Activated CD8-positive, alpha-beta T cell treated with anti-CD3 and anti-CD28 coated beads, Interleukin-2, amount 10 ng/mL, durations not matched to agents 7 days and 5 days (primary cell): Measurements from ENCODE around the gene TRAPPC6A. TPM values are rescaled to one million over a fixed set of nuclear protein-coding genes. Genes with fewer than 3 reads are reported as not detected.

Source experiments
- ATAC-seq: fragments of 150-1000 bp; cut with Tn5 transposase; one replicate; pipeline ENCODE4 v1.10.0; 2021; ENCODE audit warnings: moderate library complexity
- CTCF ChIA-PET: fragments of 350-600 bp; sonication (Branson Sonifier 250); formaldehyde crosslinking; loops from one replicate; lab custom pipeline; 2021; ENCODE audit warnings: antibody characterized with exemption; lab: Charles Lee
- POLR2A ChIA-PET: fragments of 350-600 bp; sonication (Branson Sonifier 250); formaldehyde crosslinking; loops from one replicate; lab custom pipeline; 2021; ENCODE audit warnings: antibody characterized with exemption; lab: Charles Lee
- DNase-seq: peaks from one replicate; pipeline ENCODE4 v3.0.0-alpha.2; 2020
- H3K27ac Mint-ChIP-seq: one replicate; pipeline ENCODE4 v1.8.0; 2021; ENCODE audit warnings: mild to moderate bottlenecking, mixed read lengths
- H3K27me3 Mint-ChIP-seq: one replicate; pipeline ENCODE4 v1.8.0; 2021; ENCODE audit warnings: low read depth, mixed read lengths
- H3K36me3 Mint-ChIP-seq: one replicate; pipeline ENCODE4 v1.8.0; 2021; ENCODE audit warnings: low read depth, mixed read lengths
- H3K4me1 Mint-ChIP-seq: one replicate; pipeline ENCODE4 v1.8.0; 2021; ENCODE audit warnings: low read depth, mixed read lengths
- H3K4me3 Mint-ChIP-seq: one replicate; pipeline ENCODE4 v1.8.0; 2021; ENCODE audit warnings: mild to moderate bottlenecking, mixed read lengths
- H3K9me3 Mint-ChIP-seq: one replicate; pipeline ENCODE4 v1.8.0; 2022; ENCODE audit warnings: mixed read lengths; ENCODE audit not compliant: insufficient read depth
- total RNA-seq, 2 experiments: library from RNA; stranded (reverse); gene quantifications; one replicate each; pipeline ENCODE4 v1.2.3, GENCODE V29; 2021

Gene TRAPPC6A
- total RNA-seq, 2 experiments from 2014 or later = 54.0 to 55.5 TPM

- H3K4me3 Mint-ChIP-seq = no peak within 1 kb of the TSS
- no peak within 1 kb of the TSS for H3K27ac Mint-ChIP-seq
- H3K36me3 Mint-ChIP-seq = no peaks in the 10 kb centered on the region
- DNase-seq (no peak), ATAC-seq (no peak)
- CTCF ChIA-PET = interaction anchor here (1.3 kb wide), 1 partner anchor 26 kb away, joined by 3 read pairs; no protein-coding TSS in a partner anchor
- peaks cover 12% of the 10 kb centered on the region for H3K27me3 Mint-ChIP-seq
- POLR2A ChIA-PET = interaction anchor here (2.4 kb wide), 1 partner anchor 18 kb away, joined by 11 read pairs; the partner anchor contains the start of genes BLOC1S3 and TRAPPC6A
- H3K9me3 Mint-ChIP-seq = no peaks in the 10 kb centered on the region
- H3K4me1 Mint-ChIP-seq = peaks cover 24% of the 10 kb centered on the region
Measured at GRCh38 chr19:45160870-45161737, 16.9 kb downstream of the TRAPPC6A start, which contains the start of gene NKPD1. NKPD1 (minus strand) TSS chr19:45160982; CDS start chr19:45160150, 832 bp downstream.

GRCh38 chr19:45159971-45160324, 18.1 kb downstream of the TRAPPC6A start:
- H3K4me1 Mint-ChIP-seq = peaks cover 19% of the 10 kb centered on the region
- H3K27ac Mint-ChIP-seq = no peak overlapping the region
- CTCF ChIA-PET = interaction anchor here (1.3 kb wide), 1 partner anchor 27 kb away, joined by 3 read pairs; no protein-coding TSS in a partner anchor
- peaks cover 17% of the 10 kb centered on the region for H3K27me3 Mint-ChIP-seq
- no peak for DNase-seq
- POLR2A ChIA-PET = interaction anchor here (0.5 to 2.4 kb wide), 3 partner anchors 15 to 268 kb away, joined by 3 to 11 read pairs (median 4); partner anchors contain the start of genes BLOC1S3 and TRAPPC6A
- H3K9me3 Mint-ChIP-seq = no peaks in the 10 kb centered on the region
- H3K4me3 Mint-ChIP-seq = no peak overlapping the region
- ATAC-seq = no peak
- H3K36me3 Mint-ChIP-seq = no peaks in the 10 kb centered on the region

GRCh38 chr19:45159210-45159970, 18.6 kb downstream of the TRAPPC6A start:
- Mint-ChIP-seq H3K27ac (no peak overlapping the region), H3K36me3 (no peaks in the 10 kb centered on the region), H3K9me3 (no peaks in the 10 kb centered on the region), H3K4me3 (no peak overlapping the region), H3K27me3 (peaks cover 19% of the 10 kb centered on the region), H3K4me1 (peaks cover 15% of the 10 kb centered on the region)
- ChIA-PET CTCF (interaction anchor here (1.3 kb wide), 1 partner anchor 28 kb away, joined by 3 read pairs; no protein-coding TSS in a partner anchor), POLR2A (interaction anchor here (0.5 to 2.4 kb wide), 3 partner anchors 15 to 267 kb away, joined by 3 to 11 read pairs (median 4); partner anchors contain the start of genes BLOC1S3 and TRAPPC6A)
- DNase-seq (no peak), ATAC-seq (no peak)

GRCh38 chr19:45158503-45159209, 19.4 kb downstream of the TRAPPC6A start:
- peaks cover 14% of the 10 kb centered on the region for H3K4me1 Mint-ChIP-seq
- peaks cover 3% of the 10 kb centered on the region for H3K36me3 Mint-ChIP-seq
- ChIA-PET CTCF (no interaction called here), POLR2A (interaction anchor here (0.5 kb wide), 1 partner anchor 66 kb away, joined by 3 read pairs; no protein-coding TSS in a partner anchor)
- no peak for DNase-seq
- H3K9me3 Mint-ChIP-seq = no peaks in the 10 kb centered on the region
- H3K4me3 Mint-ChIP-seq = no peak overlapping the region
- no peak overlapping the region for H3K27ac Mint-ChIP-seq
- H3K27me3 Mint-ChIP-seq = peaks cover 25% of the 10 kb centered on the region
- ATAC-seq = no peak

- ChIA-PET POLR2A (no interaction called here), CTCF (no interaction called here)
- H3K27me3 Mint-ChIP-seq = peaks cover 33% of the 10 kb centered on the region
- ATAC-seq (no peak), DNase-seq (no peak)
- H3K4me3 Mint-ChIP-seq = no peak overlapping the region
- H3K27ac Mint-ChIP-seq = no peak overlapping the region
- peaks cover 7% of the 10 kb centered on the region for H3K36me3 Mint-ChIP-seq
- H3K4me1 Mint-ChIP-seq = peaks cover 19% of the 10 kb centered on the region
- H3K9me3 Mint-ChIP-seq = no peaks in the 10 kb centered on the region
Measured at GRCh38 chr19:45156751-45157150, 21.3 kb downstream of the TRAPPC6A start.

GRCh38 chr19:45156011-45156630, 21.9 kb downstream of the TRAPPC6A start:
- H3K9me3 Mint-ChIP-seq = no peaks in the 10 kb centered on the region
- peaks cover 39% of the 10 kb centered on the region for H3K27me3 Mint-ChIP-seq
- H3K4me3 Mint-ChIP-seq = no peak overlapping the region
- CTCF ChIA-PET = interaction anchor here (1.4 kb wide), 1 partner anchor 25 kb away, joined by 3 read pairs; no protein-coding TSS in a partner anchor
- no peak overlapping the region for H3K27ac Mint-ChIP-seq
- POLR2A ChIA-PET = no interaction called here
- peaks cover 11% of the 10 kb centered on the region for H3K36me3 Mint-ChIP-seq
- H3K4me1 Mint-ChIP-seq = peaks cover 25% of the 10 kb centered on the region
- ATAC-seq (no peak), DNase-seq (no peak)

GRCh38 chr19:45154064-45154827, 23.8 kb downstream of the TRAPPC6A start:
- no peak for DNase-seq
- ATAC-seq = no peak
- H3K4me3 Mint-ChIP-seq = peak overlapping the region; percentile 36
- POLR2A ChIA-PET = interaction anchor here (1.2 to 2.5 kb wide), 2 partner anchors 10 to 24 kb away, joined by 3 to 10 read pairs; partner anchors contain the start of genes BLOC1S3 and TRAPPC6A
- H3K27me3 Mint-ChIP-seq = peaks cover 39% of the 10 kb centered on the region
- no peaks in the 10 kb centered on the region for H3K9me3 Mint-ChIP-seq
- H3K36me3 Mint-ChIP-seq = peaks cover 14% of the 10 kb centered on the region
- H3K4me1 Mint-ChIP-seq = peaks cover 31% of the 10 kb centered on the region
- CTCF ChIA-PET = interaction anchor here (1.3 to 1.5 kb wide), 2 partner anchors 10 to 51 kb away, joined by 3 to 4 read pairs; no protein-coding TSS in a partner anchor
- peak overlapping the region; percentile 60 for H3K27ac Mint-ChIP-seq

GRCh38 chr19:45153339-45154063, 24.5 kb downstream of the TRAPPC6A start:
- peaks cover 15% of the 10 kb centered on the region for H3K36me3 Mint-ChIP-seq
- peaks cover 36% of the 10 kb centered on the region for H3K4me1 Mint-ChIP-seq
- ATAC-seq (peak; percentile 27), DNase-seq (peak; percentile 39)
- ChIA-PET CTCF (interaction anchor here (1.0 to 1.5 kb wide), 4 partner anchors 11 to 95 kb away, joined by 3 to 6 read pairs (median 4); partner anchors contain the start of genes BLOC1S3 and TRAPPC6A), POLR2A (interaction anchor here (2.5 kb wide), 1 partner anchor 24 kb away, joined by 10 read pairs; the partner anchor contains the start of genes BLOC1S3 and TRAPPC6A)
- no peaks in the 10 kb centered on the region for H3K9me3 Mint-ChIP-seq
- peaks cover 39% of the 10 kb centered on the region for H3K27me3 Mint-ChIP-seq
- peak overlapping the region; percentile 63 for H3K4me3 Mint-ChIP-seq
- peak overlapping the region; percentile 60 for H3K27ac Mint-ChIP-seq

- Mint-ChIP-seq H3K4me1 (peaks cover 34% of the 10 kb centered on the region), H3K27me3 (peaks cover 33% of the 10 kb centered on the region), H3K27ac (peak overlapping the region; percentile 77), H3K4me3 (peak overlapping the region; percentile 63), H3K9me3 (no peaks in the 10 kb centered on the region), H3K36me3 (peaks cover 16% of the 10 kb centered on the region)
- DNase-seq (peak; percentile 74), ATAC-seq (peak; percentile 54)
- ChIA-PET CTCF (interaction anchor here (0.7 to 1.1 kb wide), 4 partner anchors 12 to 96 kb away, joined by 3 to 6 read pairs (median 3); partner anchors contain the start of genes BLOC1S3 and TRAPPC6A), POLR2A (interaction anchor here (2.5 kb wide), 1 partner anchor 25 kb away, joined by 10 read pairs; the partner anchor contains the start of genes BLOC1S3 and TRAPPC6A)
Measured at GRCh38 chr19:45152504-45153338, 25.3 kb downstream of the TRAPPC6A start.
